ENCODE data around the gene SMU1. TPM values are rescaled to one million over a fixed set of nuclear protein-coding genes. Genes with fewer than 3 reads are reported as not detected.

Gene SMU1
- total and polyA plus RNA-seq, 2 donors from 2014 or later: 12.8 to 22.0 TPM

- Histone ChIP-seq H3K36me3 (ENCODE audit: control insufficient read depth in 2 of 3, insufficient read depth in 3 of 3, low read length in 3 of 3) (no peaks in the 10 kb centered on the region), H3K9me3 (ENCODE audit: control insufficient read depth in 2 of 3, insufficient read depth in 1 of 3, low read length in 3 of 3) (no peaks in the 10 kb centered on the region), H3K27me3 (ENCODE audit: control insufficient read depth, insufficient read depth, low read length) (no peaks in the 10 kb centered on the region), H3K4me3 (ENCODE audit: low read length in 3 of 3) (no peak overlapping the region), H3K4me1 (ENCODE audit: control insufficient read depth in 2 of 3, insufficient read depth in 2 of 3, low read depth in 1 of 3, low read length in 3 of 3) (peaks cover 0 to 7% (median 3%) of the 10 kb centered on the region in 3 donors), H3K9ac (ENCODE audit: low read length in 3 of 3) (no peak overlapping the region), H3K27ac (ENCODE audit: low read depth in 2 of 2, low read length in 2 of 2) (no peak overlapping the region)
- intact Hi-C loops (cut with DNase I): loop anchor here (5.0 kb wide), 1 partner anchor 145 kb away; no protein-coding TSS in a partner anchor
- FAIRE-seq (no peak), DNase-seq (no peak)
- TF ChIP-seq CTCF (IDR thresholded peaks at IDR 0.05; ENCODE audit: borderline replicate concordance, extremely low read depth, insufficient read depth): no peak
Measured at GRCh38 chr9:33082128-33082527, 5.7 kb upstream of the SMU1 start.

GRCh38 chr9:33081128-33081851 lies 4.8 kb upstream of the SMU1 start:
- peak; percentile 79 for TF ChIP-seq CTCF (IDR thresholded peaks at IDR 0.05; ENCODE audit: borderline replicate concordance, extremely low read depth, insufficient read depth)
- peak; percentile 49 for FAIRE-seq
- H3K4me3 ChIP-seq (ENCODE audit: low read length in 3 of 3): peak overlapping the region in 2 of 3 donors; percentile 26 to 59

GRCh38 chr9:33080534-33080933 lies 4.1 kb upstream of the SMU1 start:
- no peak overlapping the region for H3K9ac ChIP-seq (ENCODE audit: low read length in 3 of 3)
- no peak overlapping the region for H3K4me3 ChIP-seq (ENCODE audit: low read length in 3 of 3)
- H3K36me3 ChIP-seq (ENCODE audit: control insufficient read depth in 2 of 3, insufficient read depth in 3 of 3, low read length in 3 of 3): no peaks in the 10 kb centered on the region
- TF ChIP-seq CTCF (IDR thresholded peaks at IDR 0.05; ENCODE audit: borderline replicate concordance, extremely low read depth, insufficient read depth): no peak
- H3K27me3 ChIP-seq (ENCODE audit: control insufficient read depth, insufficient read depth, low read length): no peaks in the 10 kb centered on the region
- intact Hi-C loops (cut with DNase I): loop anchor here (5.0 kb wide), 1 partner anchor 147 kb away; no protein-coding TSS in a partner anchor
- peaks cover 0 to 10% (median 3%) of the 10 kb centered on the region in 3 donors for H3K4me1 ChIP-seq (ENCODE audit: control insufficient read depth in 2 of 3, insufficient read depth in 2 of 3, low read depth in 1 of 3, low read length in 3 of 3)
- DNase-seq: no peak
- H3K27ac ChIP-seq (ENCODE audit: low read depth in 2 of 2, low read length in 2 of 2): no peak overlapping the region
- H3K9me3 ChIP-seq (ENCODE audit: control insufficient read depth in 2 of 3, insufficient read depth in 1 of 3, low read length in 3 of 3): no peaks in the 10 kb centered on the region
- no peak for FAIRE-seq

More at GRCh38 chr9:33081128-33081851, 4.8 kb upstream of the SMU1 start:
- Histone ChIP-seq H3K9me3 (ENCODE audit: control insufficient read depth in 2 of 3, insufficient read depth in 1 of 3, low read length in 3 of 3) (no peaks in the 10 kb centered on the region), H3K36me3 (ENCODE audit: control insufficient read depth in 2 of 3, insufficient read depth in 3 of 3, low read length in 3 of 3) (no peaks in the 10 kb centered on the region), H3K27ac (ENCODE audit: low read depth in 2 of 2, low read length in 2 of 2) (no peak overlapping the region), H3K27me3 (ENCODE audit: control insufficient read depth, insufficient read depth, low read length) (no peaks in the 10 kb centered on the region), H3K9ac (ENCODE audit: low read length in 3 of 3) (peak overlapping the region; percentile 8 to 27 (median 8)), H3K4me1 (ENCODE audit: control insufficient read depth in 2 of 3, insufficient read depth in 2 of 3, low read depth in 1 of 3, low read length in 3 of 3) (peaks cover 0 to 7% (median 3%) of the 10 kb centered on the region in 3 donors)
- intact Hi-C loops (cut with DNase I): loop anchor here (5.0 kb wide), 1 partner anchor 146 kb away; no protein-coding TSS in a partner anchor
- DNase-seq: peak in 4 of 5 donors; percentile 61 to 96 (median 88)

Data from kidney (tissue), 14 donors.